Stomach (tissue), 4 donors: Measurements from ENCODE around the gene DHRSX.

Experiments used
- CTCF ChIP-seq, 7 experiments: fragments of 450-650 bp in 4 of 7; fragments of 200-600 bp in 3 of 7; sonication (generic) in 3 of 7; IDR thresholded peaks; one replicate each; pipeline ENCODE4 v1.5.1; 2016 to 2019; ENCODE audit warnings: antibody characterized with exemption in 7 of 7, control low read depth in 2 of 7, mild to moderate bottlenecking in 1 of 7
- EP300 ChIP-seq: sonication (generic); formaldehyde crosslinking; IDR thresholded peaks from one replicate; pipeline ENCODE4 v1.6.1; 2017; ENCODE audit warnings: antibody characterized with exemption
- POLR2A ChIP-seq, 4 donors: fragments of 450-650 bp; IDR thresholded peaks; one replicate each; pipeline ENCODE4 v1.6.1; 2016; ENCODE audit warnings: antibody characterized with exemption in 4 of 4, control low read depth in 2 of 4, mild to moderate bottlenecking in 1 of 4, moderate library complexity in 1 of 4
- POLR2AphosphoS5 ChIP-seq, 3 donors: sonication (generic); formaldehyde crosslinking; IDR thresholded peaks; one replicate each; pipeline ENCODE4 v1.6.1; 2016; ENCODE audit warnings: antibody characterized with exemption in 3 of 3

GRCh38 chrX:2412131-2412530, 88.6 kb downstream of the DHRSX start:
- TF ChIP-seq CTCF (IDR thresholded peaks at IDR 0.05), result no peak
- TF ChIP-seq POLR2A (IDR thresholded peaks at IDR 0.05), result no peak
- TF ChIP-seq POLR2AphosphoS5 (IDR thresholded peaks at IDR 0.05), result no peak
- no peak for TF ChIP-seq EP300
